ENCODE data around the gene HIVEP1.
"Not testable (repeated sequence)": the region's sequence is repeated elsewhere in the genome, so short reads cannot be mapped to it uniquely, and the experiment has no call there.

Gene HIVEP1

DNA sequence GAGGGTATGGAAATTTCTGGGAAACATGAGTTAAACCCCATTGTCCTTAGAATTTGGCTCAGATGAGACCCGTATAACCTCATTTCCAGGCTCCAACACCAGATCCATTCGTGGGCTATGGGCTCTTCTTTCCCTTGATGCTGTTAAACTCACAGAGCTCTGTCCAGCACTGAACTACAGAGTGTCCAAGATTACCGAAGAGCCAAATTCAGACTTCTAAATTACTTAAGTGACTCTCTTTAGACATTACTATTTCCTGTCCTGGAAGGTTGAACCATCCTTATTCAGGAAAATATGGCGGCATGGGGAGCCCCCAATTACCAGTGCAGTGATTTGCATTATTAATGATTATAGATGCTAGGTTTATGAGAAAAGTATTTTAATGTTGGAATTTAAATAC is 153.2 kb downstream of the HIVEP1 start:
- Mint-ChIP-seq H3K4me1 (peaks cover 10% of the 10 kb centered on the region), H3K27me3 (no peaks in the 10 kb centered on the region), H3K27ac (no peak overlapping the region), H3K4me3 (no peak overlapping the region), H3K36me3 (peaks cover 44% of the 10 kb centered on the region), H3K9me3 (no peaks in the 10 kb centered on the region)
- ATAC-seq, result no peak

DNA sequence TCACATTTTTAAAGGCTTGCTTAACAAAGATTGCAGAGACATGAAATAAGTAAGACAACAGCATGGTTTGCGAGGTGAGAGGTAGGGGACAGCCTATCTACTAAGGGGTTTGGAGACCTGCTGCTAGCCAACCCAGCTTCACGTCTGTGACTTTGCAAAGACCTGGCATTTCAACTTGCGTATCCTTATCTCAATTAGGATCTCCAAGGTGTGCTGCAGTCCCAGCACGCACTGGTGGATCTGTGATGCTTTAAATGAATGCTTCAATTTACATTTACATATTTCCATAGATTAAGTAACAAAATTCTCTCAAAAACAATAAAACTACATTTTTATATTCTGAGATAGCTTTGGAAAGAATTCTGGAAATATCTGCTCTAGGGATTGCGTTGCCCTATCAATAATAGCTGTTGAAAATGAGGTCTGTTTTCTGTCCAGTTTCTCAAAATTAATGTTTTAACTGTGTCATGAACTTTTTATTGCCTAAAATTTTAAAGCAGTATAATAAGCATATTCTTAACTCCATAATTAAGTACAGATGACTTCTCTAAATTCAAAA is 153.7 kb downstream of the HIVEP1 start:
- H3K9me3 Mint-ChIP-seq, result no peaks in the 10 kb centered on the region
- peaks cover 44% of the 10 kb centered on the region for H3K36me3 Mint-ChIP-seq
- no peak for ATAC-seq
- no peak overlapping the region for H3K4me3 Mint-ChIP-seq
- no peaks in the 10 kb centered on the region for H3K27me3 Mint-ChIP-seq
- no peak overlapping the region for H3K27ac Mint-ChIP-seq
- H3K4me1 Mint-ChIP-seq, result peaks cover 10% of the 10 kb centered on the region

DNA sequence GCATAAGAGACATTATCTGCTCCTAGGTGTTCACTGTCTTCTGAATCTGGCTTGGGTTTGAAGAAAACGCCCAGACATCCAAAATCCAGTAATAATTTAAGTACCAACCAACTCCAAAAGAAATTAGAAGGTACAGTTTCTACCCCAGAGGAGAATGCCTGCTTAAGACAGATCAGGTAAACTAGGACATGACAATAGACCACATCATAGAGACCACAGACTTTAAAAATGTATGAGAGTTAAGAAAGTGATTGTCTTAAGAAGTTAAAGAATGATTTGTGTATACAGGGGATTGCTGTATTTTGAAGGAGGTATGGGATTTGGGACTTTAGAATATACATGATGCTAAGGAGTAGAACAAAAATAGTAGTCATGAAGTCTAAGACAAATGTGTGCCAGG is 157.3 kb downstream of the HIVEP1 start:
- no peak for ATAC-seq
- Mint-ChIP-seq H3K4me3 (no peak overlapping the region), H3K27ac (no peak overlapping the region), H3K36me3 (peaks cover 12% of the 10 kb centered on the region), H3K27me3 (no peaks in the 10 kb centered on the region), H3K4me1 (no peaks in the 10 kb centered on the region), H3K9me3 (no peaks in the 10 kb centered on the region)

DNA sequence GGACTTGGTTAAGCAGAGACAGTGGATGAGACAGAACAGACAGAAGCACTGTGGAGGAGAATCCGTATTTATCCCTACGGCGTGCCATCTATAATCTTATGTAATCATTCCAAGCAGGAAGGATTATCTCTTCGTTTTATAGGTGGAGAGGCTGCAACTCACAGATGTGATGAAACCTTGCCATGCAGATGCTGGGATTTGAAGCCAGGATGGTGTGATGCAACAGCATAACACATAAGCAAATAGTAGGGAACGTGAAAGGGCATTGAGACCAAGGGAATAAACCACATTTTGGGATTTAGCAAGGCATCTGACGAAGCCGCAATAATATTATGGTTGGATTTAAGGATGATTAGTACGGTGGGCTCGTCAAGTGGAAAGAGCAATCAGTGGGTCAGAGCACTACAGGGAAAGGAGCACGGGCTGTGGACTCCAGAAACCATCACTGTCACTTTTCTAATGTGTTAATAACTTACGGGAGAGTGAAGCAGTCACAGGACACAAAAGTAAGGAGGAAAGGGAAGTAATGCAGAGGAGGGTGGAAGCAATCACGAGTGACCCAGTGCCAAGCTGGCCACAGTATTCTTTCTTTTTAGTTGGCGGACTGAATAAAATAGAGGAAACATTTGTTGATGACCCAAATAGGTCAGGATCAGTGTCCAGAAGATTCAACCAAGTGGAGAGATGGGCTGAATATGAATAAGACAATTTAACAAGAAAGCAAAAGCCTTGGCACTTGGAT is 158.4 kb downstream of the HIVEP1 start:
- Mint-ChIP-seq H3K36me3 (peaks cover 2% of the 10 kb centered on the region), H3K4me1 (no peaks in the 10 kb centered on the region), H3K4me3 (no peak overlapping the region), H3K27me3 (no peaks in the 10 kb centered on the region), H3K27ac (no peak overlapping the region), H3K9me3 (no peaks in the 10 kb centered on the region)
- no peak for ATAC-seq

DNA sequence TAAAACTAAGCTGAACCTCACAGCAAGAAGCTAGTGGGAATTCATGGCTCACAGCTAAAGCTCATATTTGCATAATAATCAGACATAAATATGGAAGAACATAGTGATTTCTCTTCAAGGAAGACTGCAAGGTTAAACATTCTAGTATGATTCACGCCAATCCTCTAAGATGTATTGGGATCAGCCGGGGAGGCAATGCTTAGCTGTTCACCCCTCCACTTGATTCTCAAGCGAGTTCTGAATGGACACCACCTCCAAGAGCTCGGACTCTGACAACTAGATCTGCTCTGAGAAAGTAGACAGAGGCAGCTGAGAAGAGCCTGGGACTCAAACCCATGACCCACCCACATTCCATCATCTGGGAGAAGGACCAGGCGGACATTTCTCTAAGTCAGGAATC is 159.6 kb downstream of the HIVEP1 start:
- Mint-ChIP-seq H3K36me3 (no peaks in the 10 kb centered on the region), H3K27ac (no peak overlapping the region), H3K4me1 (no peaks in the 10 kb centered on the region), H3K27me3 (no peaks in the 10 kb centered on the region), H3K4me3 (no peak overlapping the region), H3K9me3 (peaks cover 2% of the 10 kb centered on the region)
- ATAC-seq, result no peak

DNA sequence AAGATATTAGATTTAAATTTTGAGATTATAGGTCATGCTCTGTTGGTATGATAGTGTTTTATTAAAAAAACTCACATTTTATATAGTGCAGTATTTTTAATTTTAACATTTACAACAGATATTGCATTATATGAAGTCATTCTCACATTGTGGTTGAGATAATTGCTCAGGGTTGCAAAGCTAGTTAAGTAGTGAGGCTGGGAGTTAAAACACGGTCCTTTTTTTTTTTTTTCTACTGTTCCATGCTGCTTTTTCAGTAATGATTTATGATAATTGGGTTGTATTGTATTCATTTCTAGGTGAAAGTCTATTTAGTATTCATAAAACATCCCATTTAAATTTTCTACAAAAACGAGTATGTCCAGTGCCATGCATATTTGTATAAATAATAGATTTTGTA is 160.5 kb downstream of the HIVEP1 start:
- Mint-ChIP-seq H3K4me1 (no peaks in the 10 kb centered on the region), H3K36me3 (no peaks in the 10 kb centered on the region), H3K9me3 (peaks cover 4% of the 10 kb centered on the region), H3K4me3 (no peak overlapping the region), H3K27ac (no peak overlapping the region), H3K27me3 (no peaks in the 10 kb centered on the region)
- no peak for ATAC-seq

DNA sequence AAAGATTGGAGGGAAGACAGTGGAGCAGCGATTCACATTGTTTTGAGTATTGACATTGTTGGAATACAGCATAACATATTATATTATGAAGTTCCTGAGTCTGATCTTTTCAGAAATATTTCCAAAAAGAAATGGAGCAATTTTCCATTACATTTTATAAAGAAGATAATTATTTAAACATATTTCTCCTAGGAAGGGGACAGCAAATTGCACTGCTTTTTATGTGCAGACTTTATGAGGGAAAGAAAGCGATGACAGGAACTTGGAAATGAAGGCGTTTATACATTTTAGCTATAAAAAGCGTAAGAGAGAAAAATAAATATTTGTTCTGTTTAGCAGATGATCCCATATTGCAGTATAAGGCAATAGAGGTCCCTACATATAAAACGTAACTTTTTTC is 161.1 kb downstream of the HIVEP1 start:
- Mint-ChIP-seq H3K4me3 (no peak overlapping the region), H3K27me3 (no peaks in the 10 kb centered on the region), H3K27ac (no peak overlapping the region), H3K9me3 (peaks cover 4% of the 10 kb centered on the region), H3K4me1 (no peaks in the 10 kb centered on the region), H3K36me3 (no peaks in the 10 kb centered on the region)
- ATAC-seq, result no peak

DNA sequence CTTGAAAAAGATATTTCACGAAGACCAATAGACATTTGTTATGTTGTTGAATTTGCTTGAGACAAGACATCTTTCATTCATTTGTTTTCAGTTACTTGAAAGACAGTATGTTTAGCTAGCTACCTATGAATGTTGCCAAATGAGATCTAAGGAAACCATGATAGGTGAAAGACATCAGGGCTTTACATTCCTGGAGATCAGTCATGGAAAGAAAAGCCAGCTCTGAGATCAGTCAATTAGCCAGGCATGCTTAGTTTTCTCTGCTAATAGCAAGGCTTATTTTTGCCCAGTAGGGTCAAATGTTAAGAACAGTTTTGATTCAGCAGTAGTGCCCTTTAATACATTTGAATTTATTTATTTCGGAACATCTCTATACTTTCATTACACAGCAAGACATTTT is 161.5 kb downstream of the HIVEP1 start:
- H3K9me3 Mint-ChIP-seq, result peaks cover 4% of the 10 kb centered on the region
- no peak overlapping the region for H3K27ac Mint-ChIP-seq
- ATAC-seq, result no peak
- H3K27me3 Mint-ChIP-seq, result no peaks in the 10 kb centered on the region
- H3K4me1 Mint-ChIP-seq, result no peaks in the 10 kb centered on the region
- H3K36me3 Mint-ChIP-seq, result no peaks in the 10 kb centered on the region
- no peak overlapping the region for H3K4me3 Mint-ChIP-seq

DNA sequence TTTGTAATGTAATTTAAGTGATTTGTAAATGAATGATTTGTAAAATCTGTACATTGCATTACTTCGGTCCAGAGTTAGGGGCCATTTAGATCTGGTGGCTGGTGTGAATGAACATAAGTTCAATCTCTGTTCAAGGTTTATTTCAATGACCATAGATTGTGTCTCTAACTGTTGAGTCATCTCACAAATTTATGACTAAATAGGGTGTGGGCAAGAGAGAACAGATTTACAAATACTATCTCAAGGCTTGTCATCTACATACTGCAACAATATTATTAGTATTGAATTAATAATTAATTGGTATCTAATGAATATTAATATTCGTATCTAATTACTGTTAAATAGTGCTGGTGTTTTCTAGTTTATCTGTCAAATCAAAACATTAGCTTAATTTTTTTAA is 162.8 kb downstream of the HIVEP1 start:
- Mint-ChIP-seq H3K9me3 (peaks cover 4% of the 10 kb centered on the region), H3K4me1 (no peaks in the 10 kb centered on the region), H3K27ac (no peak overlapping the region), H3K36me3 (no peaks in the 10 kb centered on the region), H3K27me3 (no peaks in the 10 kb centered on the region), H3K4me3 (no peak overlapping the region)
- no peak for ATAC-seq

DNA sequence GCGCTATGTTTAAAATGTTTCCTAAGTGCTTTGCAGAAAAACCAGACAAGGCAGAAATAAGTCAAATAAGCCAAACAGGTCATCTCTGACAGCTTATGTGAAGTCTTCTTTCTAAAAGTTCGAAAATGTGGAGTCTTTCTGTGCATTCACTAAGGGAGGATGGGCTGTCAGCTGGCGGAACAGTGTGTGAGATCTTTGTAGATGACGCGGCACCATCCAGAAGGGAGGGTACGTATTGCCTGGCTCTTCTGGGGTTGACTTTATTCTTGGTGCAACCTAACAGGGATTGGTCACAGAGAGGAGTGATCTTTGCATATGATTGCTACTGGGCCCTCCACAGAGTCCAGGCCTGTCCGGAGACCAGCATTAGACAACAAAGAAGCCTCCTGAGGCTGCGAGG is 163.5 kb downstream of the HIVEP1 start:
- Mint-ChIP-seq H3K27me3 (no peaks in the 10 kb centered on the region), H3K9me3 (peaks cover 4% of the 10 kb centered on the region), H3K4me1 (no peaks in the 10 kb centered on the region), H3K36me3 (no peaks in the 10 kb centered on the region), H3K4me3 (no peak overlapping the region), H3K27ac (no peak overlapping the region)
- ATAC-seq, result no peak

DNA sequence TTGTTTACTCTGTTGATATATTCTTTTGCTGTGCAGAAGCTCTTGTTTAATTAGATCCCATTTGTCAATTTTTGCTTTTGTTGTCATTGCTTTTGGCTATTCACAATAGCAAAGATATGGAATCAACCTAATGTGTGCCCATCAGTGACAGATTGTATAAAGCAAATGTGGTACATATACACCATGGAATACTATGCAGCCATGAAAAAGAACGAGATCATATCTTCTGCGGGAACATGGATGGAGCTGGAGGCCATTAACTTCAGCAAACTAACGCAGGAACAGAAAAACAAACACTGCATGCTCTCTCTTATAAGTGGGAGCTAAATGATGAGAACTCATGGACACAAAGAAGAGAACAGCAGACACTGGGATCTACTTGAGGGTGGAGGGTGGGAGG is 164.7 kb downstream of the HIVEP1 start:
- H3K36me3 Mint-ChIP-seq, ATAC-seq, H3K27me3 Mint-ChIP-seq, H3K4me3 Mint-ChIP-seq, H3K4me1 Mint-ChIP-seq, H3K27ac Mint-ChIP-seq, H3K9me3 Mint-ChIP-seq: not testable (repeated sequence)

DNA sequence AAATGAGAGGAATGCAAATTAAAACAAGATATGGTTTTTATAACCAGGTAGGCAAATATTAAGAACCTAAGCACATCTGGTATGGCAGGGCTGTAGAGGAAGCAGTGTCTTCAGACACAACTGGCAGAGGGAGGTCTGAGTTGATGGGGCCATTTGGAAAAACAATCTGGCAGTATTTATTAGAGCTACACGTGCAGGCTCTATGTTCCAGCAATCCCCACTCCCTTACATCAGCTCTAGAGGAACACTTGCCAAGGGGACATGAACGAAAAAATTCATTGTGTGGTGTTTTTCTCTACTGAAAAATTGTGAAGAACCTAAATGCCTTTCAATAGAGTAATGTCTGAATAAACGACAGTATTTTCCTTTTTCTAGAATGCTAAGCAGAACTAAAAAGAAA is 166.4 kb downstream of the HIVEP1 start:
- H3K27me3 Mint-ChIP-seq, result no peaks in the 10 kb centered on the region
- no peak overlapping the region for H3K4me3 Mint-ChIP-seq
- peaks cover 4% of the 10 kb centered on the region for H3K9me3 Mint-ChIP-seq
- H3K4me1 Mint-ChIP-seq, result no peaks in the 10 kb centered on the region
- H3K36me3 Mint-ChIP-seq, result no peaks in the 10 kb centered on the region
- no peak for ATAC-seq
- H3K27ac Mint-ChIP-seq, result no peak overlapping the region

DNA sequence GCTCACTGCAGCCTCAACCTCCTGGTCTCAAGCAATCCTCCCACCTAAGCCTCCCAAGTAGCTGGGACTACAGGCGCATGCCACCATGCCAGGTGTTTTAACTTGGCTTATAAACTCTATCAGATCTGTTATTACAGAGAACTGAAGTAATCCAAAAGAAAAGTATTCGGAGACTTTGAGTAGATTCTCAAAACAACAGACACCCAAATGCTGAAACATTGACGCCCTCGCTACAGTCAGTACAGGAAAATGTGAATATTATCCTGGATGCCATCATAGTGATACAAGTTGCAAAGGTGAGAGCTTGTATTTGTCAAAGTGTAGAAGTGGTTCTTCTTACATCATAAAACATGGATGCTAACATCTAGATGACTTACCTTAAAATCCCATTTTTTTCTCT is 169.4 kb downstream of the HIVEP1 start:
- ATAC-seq, result no peak

DNA sequence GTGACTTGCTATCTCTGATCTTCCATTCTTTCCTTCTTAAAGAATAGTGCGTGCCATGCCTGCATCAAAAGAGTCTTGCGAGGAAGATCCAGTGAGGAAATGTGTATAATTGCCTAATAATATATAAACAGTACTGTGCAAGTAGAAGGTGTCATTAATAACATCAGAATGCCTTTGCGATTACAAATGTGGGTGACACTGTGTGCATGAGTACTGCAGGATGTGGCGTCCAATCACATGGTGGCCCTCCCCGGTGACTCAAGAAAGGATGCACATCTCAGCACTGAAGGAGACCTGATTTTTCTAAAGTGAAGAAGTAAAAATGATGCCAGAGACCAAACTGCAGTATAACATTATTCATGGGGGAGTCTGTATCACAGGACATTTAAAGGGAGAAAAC is 170.6 kb downstream of the HIVEP1 start:
- Mint-ChIP-seq H3K4me3 (no peak overlapping the region), H3K9me3 (no peaks in the 10 kb centered on the region), H3K36me3 (no peaks in the 10 kb centered on the region), H3K4me1 (no peaks in the 10 kb centered on the region), H3K27me3 (no peaks in the 10 kb centered on the region), H3K27ac (no peak overlapping the region)
- no peak for ATAC-seq

More for the DNA sequence above, 169.4 kb downstream of the HIVEP1 start:
- Mint-ChIP-seq H3K9me3 (peaks cover 4% of the 10 kb centered on the region), H3K4me3 (no peak overlapping the region), H3K27me3 (no peaks in the 10 kb centered on the region), H3K27ac (no peak overlapping the region), H3K4me1 (no peaks in the 10 kb centered on the region), H3K36me3 (no peaks in the 10 kb centered on the region)

DNA sequence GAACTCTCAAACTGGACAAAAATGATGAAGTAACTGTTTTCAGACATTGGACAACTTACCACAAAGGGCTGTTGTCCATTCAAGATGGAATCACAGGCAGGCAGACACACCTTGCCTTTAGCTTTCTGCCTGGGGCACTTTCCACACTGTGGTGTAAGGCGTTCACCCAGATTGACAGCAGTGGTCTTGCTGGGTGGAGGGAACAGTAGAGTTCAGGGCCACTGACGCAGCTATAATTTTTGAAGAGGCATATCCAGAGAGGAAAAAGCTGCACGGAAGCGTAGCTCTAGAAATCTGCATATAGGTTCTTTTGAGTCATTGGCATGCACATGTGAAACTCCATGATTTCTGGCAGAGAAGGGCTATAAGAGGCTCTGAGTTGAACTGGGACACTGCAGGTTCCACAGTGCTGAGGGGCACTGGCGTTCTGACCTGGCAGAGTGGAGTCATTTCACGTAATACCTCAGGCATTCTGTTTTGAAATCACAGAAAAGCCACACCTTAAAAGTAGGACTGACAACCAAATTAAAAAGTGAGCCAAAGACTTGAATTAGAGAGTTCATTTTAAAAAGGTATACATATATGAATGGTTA is 173.1 kb downstream of the HIVEP1 start:
- Mint-ChIP-seq H3K4me1 (no peaks in the 10 kb centered on the region), H3K27ac (no peak overlapping the region), H3K27me3 (no peaks in the 10 kb centered on the region), H3K4me3 (no peak overlapping the region), H3K36me3 (no peaks in the 10 kb centered on the region), H3K9me3 (no peaks in the 10 kb centered on the region)
- no peak for ATAC-seq

DNA sequence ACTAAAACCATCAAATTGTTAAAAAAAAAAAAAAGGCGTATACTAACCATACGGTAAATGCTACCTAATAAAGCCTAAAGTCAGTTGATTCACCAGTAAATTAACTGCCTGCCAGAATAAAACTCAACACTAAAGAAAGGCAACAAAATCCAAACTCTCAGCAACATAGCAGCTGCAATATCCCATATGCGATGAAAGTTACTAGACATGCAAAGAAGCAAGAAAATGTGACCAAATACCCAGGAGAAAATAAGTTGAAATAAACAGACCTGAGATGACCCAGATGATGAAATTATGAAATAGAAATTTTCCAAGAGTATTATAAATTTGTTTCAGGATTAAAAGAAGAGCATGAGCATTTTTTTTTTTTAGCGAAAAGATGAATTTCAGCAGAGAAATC is 174.4 kb downstream of the HIVEP1 start:
- H3K27ac Mint-ChIP-seq, result no peak overlapping the region
- H3K27me3 Mint-ChIP-seq, result no peaks in the 10 kb centered on the region
- H3K9me3 Mint-ChIP-seq, result no peaks in the 10 kb centered on the region
- H3K4me1 Mint-ChIP-seq, result no peaks in the 10 kb centered on the region
- no peak overlapping the region for H3K4me3 Mint-ChIP-seq
- ATAC-seq, result no peak
- H3K36me3 Mint-ChIP-seq, result no peaks in the 10 kb centered on the region
